ENCODE data around the gene FOXL3.

Gene FOXL3

GRCh38 chr7:305410-306151 is 15.6 kb downstream of the FOXL3 start:
- H3K9me3 ChIP-seq (ENCODE audit: severe bottlenecking): no peaks in the 10 kb centered on the region
- TF ChIP-seq, protein P1, sequence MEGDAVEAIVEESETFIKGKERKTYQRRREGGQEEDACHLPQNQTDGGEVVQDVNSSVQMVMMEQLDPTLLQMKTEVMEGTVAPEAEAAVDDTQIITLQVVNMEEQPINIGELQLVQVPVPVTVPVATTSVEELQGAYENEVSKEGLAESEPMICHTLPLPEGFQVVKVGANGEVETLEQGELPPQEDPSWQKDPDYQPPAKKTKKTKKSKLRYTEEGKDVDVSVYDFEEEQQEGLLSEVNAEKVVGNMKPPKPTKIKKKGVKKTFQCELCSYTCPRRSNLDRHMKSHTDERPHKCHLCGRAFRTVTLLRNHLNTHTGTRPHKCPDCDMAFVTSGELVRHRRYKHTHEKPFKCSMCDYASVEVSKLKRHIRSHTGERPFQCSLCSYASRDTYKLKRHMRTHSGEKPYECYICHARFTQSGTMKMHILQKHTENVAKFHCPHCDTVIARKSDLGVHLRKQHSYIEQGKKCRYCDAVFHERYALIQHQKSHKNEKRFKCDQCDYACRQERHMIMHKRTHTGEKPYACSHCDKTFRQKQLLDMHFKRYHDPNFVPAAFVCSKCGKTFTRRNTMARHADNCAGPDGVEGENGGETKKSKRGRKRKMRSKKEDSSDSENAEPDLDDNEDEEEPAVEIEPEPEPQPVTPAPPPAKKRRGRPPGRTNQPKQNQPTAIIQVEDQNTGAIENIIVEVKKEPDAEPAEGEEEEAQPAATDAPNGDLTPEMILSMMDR (IDR thresholded peaks at IDR 0.05; ENCODE audit: low read depth, low read length): no peak
- no peak for DNase-seq
- H3K4me3 ChIP-seq (ENCODE audit: low read depth, low read length): no peak overlapping the region
- no peaks in the 10 kb centered on the region for H3K27me3 ChIP-seq (ENCODE audit: insufficient read depth, low read depth, severe bottlenecking)
- H3K27ac ChIP-seq: no peak overlapping the region
- H3K36me3 ChIP-seq: no peaks in the 10 kb centered on the region

DNA sequence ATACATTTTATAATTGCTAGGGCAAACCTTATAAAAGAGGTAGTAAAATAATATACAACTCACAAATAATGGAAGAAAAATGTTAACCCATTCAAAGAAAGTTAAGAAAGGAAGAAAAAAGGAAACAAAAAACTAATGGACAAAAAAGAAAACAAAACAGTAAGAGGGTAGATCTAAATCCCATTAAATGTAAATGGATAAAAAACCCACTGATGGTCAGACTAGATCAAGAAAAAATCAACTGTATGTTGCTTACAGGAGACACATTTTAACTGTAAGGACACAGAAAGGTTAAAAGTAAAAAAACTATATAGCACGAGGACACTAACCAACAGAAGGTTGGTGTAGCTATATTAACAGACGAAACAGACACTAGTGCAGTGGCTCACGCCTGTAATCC is 18.0 kb downstream of the FOXL3 start:
- H3K9me3 ChIP-seq (ENCODE audit: severe bottlenecking): no peaks in the 10 kb centered on the region
- no peaks in the 10 kb centered on the region for H3K27me3 ChIP-seq (ENCODE audit: insufficient read depth, low read depth, severe bottlenecking)
- DNase-seq: no peak
- H3K27ac ChIP-seq: no peak overlapping the region
- TF ChIP-seq, protein P1 (IDR thresholded peaks at IDR 0.05; ENCODE audit: low read depth, low read length): no peak
- no peak overlapping the region for H3K4me3 ChIP-seq (ENCODE audit: low read depth, low read length)
- no peaks in the 10 kb centered on the region for H3K36me3 ChIP-seq

DNA sequence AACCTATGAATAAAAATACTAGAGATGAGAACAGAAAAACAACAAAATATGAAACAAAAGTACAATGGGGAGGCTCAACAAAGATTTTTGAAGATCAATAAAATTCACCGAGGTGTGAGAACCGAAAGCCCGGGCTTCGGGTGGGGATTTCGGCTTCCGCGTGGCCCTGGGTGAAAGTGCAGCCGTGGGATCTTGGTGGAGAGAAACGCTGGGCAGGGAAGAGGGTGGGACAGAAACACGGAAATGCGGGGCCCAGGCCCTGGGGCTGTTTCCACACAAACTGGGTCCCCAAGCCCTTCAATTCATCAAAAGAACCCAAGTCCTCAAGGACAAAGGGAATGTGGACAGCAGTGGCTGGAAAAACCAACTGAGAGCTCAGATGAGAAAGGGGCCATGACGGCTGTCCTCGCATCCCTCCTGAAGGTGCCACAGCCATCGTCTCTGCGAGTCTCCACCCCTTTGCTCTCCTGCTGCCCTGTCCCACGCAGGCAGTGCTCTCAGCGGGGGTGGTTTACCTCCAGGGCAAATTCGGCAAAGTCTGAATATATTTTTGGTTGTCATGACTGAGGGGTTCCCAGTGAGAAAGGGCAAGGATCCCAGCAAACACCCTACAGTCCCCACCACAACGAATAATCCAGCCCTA is 19.7 kb downstream of the FOXL3 start:
- no peaks in the 10 kb centered on the region for H3K9me3 ChIP-seq (ENCODE audit: severe bottlenecking)
- no peak for DNase-seq
- no peak overlapping the region for H3K4me3 ChIP-seq (ENCODE audit: low read depth, low read length)
- no peaks in the 10 kb centered on the region for H3K27me3 ChIP-seq (ENCODE audit: insufficient read depth, low read depth, severe bottlenecking)
- H3K27ac ChIP-seq: no peak overlapping the region
- no peaks in the 10 kb centered on the region for H3K36me3 ChIP-seq
- TF ChIP-seq, protein P1 (IDR thresholded peaks at IDR 0.05; ENCODE audit: low read depth, low read length): no peak

DNA sequence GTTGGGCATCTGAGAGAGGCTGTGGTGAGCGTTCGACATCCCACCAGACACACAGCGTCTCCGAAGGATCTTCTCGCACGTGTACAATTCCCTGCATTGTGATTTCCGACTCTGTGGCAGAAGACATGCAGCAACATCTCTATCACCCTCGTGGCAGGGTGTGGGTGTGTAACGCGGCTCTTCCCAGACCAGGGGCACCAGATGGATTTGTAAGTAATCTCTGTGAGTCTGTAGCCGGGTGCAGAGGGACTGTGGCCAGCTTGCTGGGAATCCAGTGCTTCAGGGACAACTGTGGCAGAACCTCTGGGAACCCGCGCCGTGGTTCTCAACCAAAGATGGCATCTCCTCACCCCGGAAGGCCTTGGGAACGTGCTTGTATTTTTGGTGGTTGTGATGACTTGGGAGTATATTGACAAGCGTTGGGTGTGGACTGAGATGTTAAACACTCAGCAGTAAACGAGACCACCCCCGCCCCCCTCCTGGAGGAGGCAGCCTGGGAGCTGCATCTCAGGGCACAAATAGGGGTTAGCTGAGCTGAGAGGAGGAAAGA is 21.2 kb downstream of the FOXL3 start:
- no peak overlapping the region for H3K27ac ChIP-seq
- peak overlapping the region; percentile 36 for H3K4me3 ChIP-seq (ENCODE audit: low read depth, low read length)
- TF ChIP-seq, protein P1 (IDR thresholded peaks at IDR 0.05; ENCODE audit: low read depth, low read length): no peak
- no peaks in the 10 kb centered on the region for H3K9me3 ChIP-seq (ENCODE audit: severe bottlenecking)
- no peaks in the 10 kb centered on the region for H3K36me3 ChIP-seq
- DNase-seq: peak; percentile 71
- no peaks in the 10 kb centered on the region for H3K27me3 ChIP-seq (ENCODE audit: insufficient read depth, low read depth, severe bottlenecking)

DNA sequence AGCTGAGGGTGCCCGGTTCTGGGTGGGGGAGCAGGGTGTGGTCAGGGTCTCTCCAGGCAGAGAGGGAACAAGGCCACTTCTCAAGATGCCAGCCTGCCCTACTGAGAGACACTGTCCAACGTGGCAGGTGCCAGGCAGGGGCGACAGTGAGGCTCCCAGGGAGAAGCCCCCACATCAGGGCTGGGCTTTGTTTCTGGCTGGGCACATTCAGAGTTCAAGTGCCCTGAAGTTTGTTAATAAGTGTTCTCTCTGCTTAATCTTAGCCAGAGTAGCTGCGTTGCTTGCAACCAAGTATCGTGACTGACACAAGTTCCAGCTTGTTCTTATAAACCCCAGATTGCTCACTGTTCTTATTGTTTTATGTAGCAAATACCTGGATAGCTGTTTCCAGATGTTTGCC is 21.8 kb downstream of the FOXL3 start:
- DNase-seq: no peak
- Histone ChIP-seq H3K36me3 (no peaks in the 10 kb centered on the region), H3K9me3 (ENCODE audit: severe bottlenecking) (no peaks in the 10 kb centered on the region), H3K4me3 (ENCODE audit: low read depth, low read length) (peak overlapping the region; percentile 36), H3K27me3 (ENCODE audit: insufficient read depth, low read depth, severe bottlenecking) (no peaks in the 10 kb centered on the region), H3K27ac (no peak overlapping the region)
- TF ChIP-seq, protein P1 (IDR thresholded peaks at IDR 0.05; ENCODE audit: low read depth, low read length): no peak

All from WERI-Rb-1 (cell line).